ENCODE results near the gene CLEC3B. TPM values are rescaled to one million over a fixed set of nuclear protein-coding genes. Genes with fewer than 3 reads are reported as not detected.

Gene CLEC3B
- total RNA-seq, 1 donor from 2014 or later: 0.60 TPM

- H3K4me1 Mint-ChIP-seq: peaks cover 7% of the 10 kb centered on the region
- no peak for DNase-seq (ENCODE audit: low spot score in 2 of 2, unreplicated experiment in 2 of 2)
- no peaks in the 10 kb centered on the region for H3K9me3 Mint-ChIP-seq
Measured at GRCh38 chr3:45084820-45085816, 59.0 kb downstream of the CLEC3B start.

More at GRCh38 chr3:45084820-45085816, 59.0 kb downstream of the CLEC3B start:
- Mint-ChIP-seq H3K27me3 (ENCODE audit: low read depth) (no peaks in the 10 kb centered on the region), H3K36me3 (no peaks in the 10 kb centered on the region), H3K4me3 (no peak overlapping the region), H3K27ac (no peak overlapping the region)
- TF ChIP-seq, protein P1, sequence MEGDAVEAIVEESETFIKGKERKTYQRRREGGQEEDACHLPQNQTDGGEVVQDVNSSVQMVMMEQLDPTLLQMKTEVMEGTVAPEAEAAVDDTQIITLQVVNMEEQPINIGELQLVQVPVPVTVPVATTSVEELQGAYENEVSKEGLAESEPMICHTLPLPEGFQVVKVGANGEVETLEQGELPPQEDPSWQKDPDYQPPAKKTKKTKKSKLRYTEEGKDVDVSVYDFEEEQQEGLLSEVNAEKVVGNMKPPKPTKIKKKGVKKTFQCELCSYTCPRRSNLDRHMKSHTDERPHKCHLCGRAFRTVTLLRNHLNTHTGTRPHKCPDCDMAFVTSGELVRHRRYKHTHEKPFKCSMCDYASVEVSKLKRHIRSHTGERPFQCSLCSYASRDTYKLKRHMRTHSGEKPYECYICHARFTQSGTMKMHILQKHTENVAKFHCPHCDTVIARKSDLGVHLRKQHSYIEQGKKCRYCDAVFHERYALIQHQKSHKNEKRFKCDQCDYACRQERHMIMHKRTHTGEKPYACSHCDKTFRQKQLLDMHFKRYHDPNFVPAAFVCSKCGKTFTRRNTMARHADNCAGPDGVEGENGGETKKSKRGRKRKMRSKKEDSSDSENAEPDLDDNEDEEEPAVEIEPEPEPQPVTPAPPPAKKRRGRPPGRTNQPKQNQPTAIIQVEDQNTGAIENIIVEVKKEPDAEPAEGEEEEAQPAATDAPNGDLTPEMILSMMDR (IDR thresholded peaks at IDR 0.05; ENCODE audit: unreplicated experiment): no peak

Other genes starting within 250 kb of the CLEC3B start
- 17.7 to 20.2 TPM (median 18.8 TPM) in 3 replicates for gene TMEM42, start 164.4 kb upstream of the CLEC3B start, total RNA-seq
- 0.09 TPM in 1 of 3 replicates, not detected in the others for gene TGM4, start 151.7 kb upstream of the CLEC3B start, total RNA-seq
- 63.7 to 74.5 TPM (median 64.8 TPM) in 3 replicates for gene ZDHHC3, start 50.1 kb upstream of the CLEC3B start, total RNA-seq
- gene EXOSC7, start 50.1 kb upstream of the CLEC3B start, total RNA-seq: 53.6 TPM in 3 replicates
- gene CDCP1, start 120.1 kb downstream of the CLEC3B start, total RNA-seq: 1.3 to 1.4 TPM (median 1.3 TPM) in 3 replicates
- gene TMEM158, start 200.0 kb downstream of the CLEC3B start, total RNA-seq: 3.6 to 5.1 TPM (median 4.3 TPM) in 3 replicates